GM12878 (cell line): Measurements from ENCODE around the gene ADM. TPM values are rescaled to one million over a fixed set of nuclear protein-coding genes. Genes with fewer than 3 reads are reported as not detected.

Experiments used
- ATF2 ChIP-seq: IDR thresholded peaks from 2 replicates; pipeline ENCODE4 v1.6.1; 2012; ENCODE audit warnings: low read length, inconsistent platforms
- BCL3 ChIP-seq: IDR thresholded peaks from 2 replicates; pipeline ENCODE4 v1.6.1; 2011; ENCODE audit warnings: borderline replicate concordance, low read depth, mild to moderate bottlenecking, moderate library complexity, low read length; ENCODE audit not compliant: insufficient read depth, poor library complexity, severe bottlenecking
- CBX5 ChIP-seq: sonication (generic); IDR thresholded peaks from 2 replicates; pipeline ENCODE4 v1.6.1; 2016; ENCODE audit warnings: low read depth, moderate library complexity, mild to moderate bottlenecking, inconsistent platforms
- CEBPZ ChIP-seq: fragments of 150-350 bp; IDR thresholded peaks from 2 replicates; pipeline ENCODE4 v1.6.1; 2016; ENCODE audit warnings: low read depth, low read length
- DPF2 ChIP-seq: fragments of 450-650 bp; IDR thresholded peaks from 2 replicates; pipeline ENCODE4 v1.6.1; 2017; ENCODE audit warnings: mild to moderate bottlenecking
- FOS ChIP-seq: IDR thresholded peaks from 3 replicates; pipeline ENCODE4 v1.6.1; 2011; ENCODE audit warnings: borderline replicate concordance; ENCODE audit not compliant: insufficient read length; ENCODE audit errors: extremely low read depth
- JUNB ChIP-seq: IDR thresholded peaks from 2 replicates; pipeline ENCODE4 v1.6.1; 2016; ENCODE audit warnings: antibody characterized with exemption, mild to moderate bottlenecking
- NKRF ChIP-seq: fragments of 450-650 bp; conservative IDR thresholded peaks from 2 replicates; pipeline ENCODE4 v1.6.1; 2017; ENCODE audit warnings: mild to moderate bottlenecking, moderate library complexity
- RAD21 ChIP-seq: IDR thresholded peaks from 2 replicates; pipeline ENCODE4 v1.6.1; 2011; ENCODE audit warnings: mild to moderate bottlenecking, low read depth, low read length, moderate library complexity; ENCODE audit not compliant: insufficient read depth
- RAD51 ChIP-seq: fragments of 450-650 bp; IDR thresholded peaks from 2 replicates; pipeline ENCODE4 v1.6.1; 2016; ENCODE audit warnings: moderate library complexity, mild to moderate bottlenecking, inconsistent platforms
- RCOR1 ChIP-seq: conservative IDR thresholded peaks from 2 replicates; pipeline ENCODE4 v1.6.1; 2012; ENCODE audit warnings: low read depth, low read length, improper control_type of control experiment
- RELB ChIP-seq: fragments of 450-650 bp; IDR thresholded peaks from 2 replicates; pipeline ENCODE4 v1.6.1; 2017; ENCODE audit warnings: low read depth, mild to moderate bottlenecking, moderate library complexity
- polyA plus RNA-seq, 11 experiments: library from polyadenylated mRNA; depleted of rRNA in 4 of 11; unstranded in 6 of 11; stranded (reverse) in 5 of 11; fragments of >200 nt; fragmentation: Nextera tagmentation in 4 of 11; fragmentation: Illumina TruSeq in 1 of 11; extraction: Ambion mirVana in 4 of 11; extraction: Trizol in 1 of 11; gene quantifications; 1 replicate in 1 of 11; 2 replicates in 10 of 11; pipeline versions ENCODE4 v1.2.1 to v1.2.3, GENCODE V29; 2011 to 2016; ENCODE audit warnings: inconsistent platforms in 2 of 11, missing spikeins in 2 of 11, low read depth in 1 of 11
- total RNA-seq, 4 experiments: library from RNA; depleted of rRNA in 3 of 4; stranded (reverse); fragments of >200 nt in 3 of 4; fragmentation: Illumina TruSeq in 1 of 4; extraction: Trizol in 1 of 4; gene quantifications; 2 replicates each; pipeline versions ENCODE4 v1.2.1 to v1.2.3, GENCODE V29; 2013 to 2021

Gene ADM
- total and polyA plus RNA-seq, 10 of the 15 experiments (the other 5 are each of a cell fraction or from before 2014, with no cell fraction given) = 0.11 to 4.2 (median 0.21) TPM; not detected in 7

GRCh38 chr11:10310301-10310841, 5.5 kb downstream of the ADM start (continued):
- no peak for TF ChIP-seq CEBPZ
- TF ChIP-seq RAD21 = no peak
- no peak for TF ChIP-seq FOS
- TF ChIP-seq NKRF = no peak
- no peak for TF ChIP-seq BCL3
- TF ChIP-seq ATF2 = peak; percentile 85
- no peak for TF ChIP-seq CBX5
- no peak for TF ChIP-seq RAD51
- no peak for TF ChIP-seq RCOR1
- TF ChIP-seq DPF2 = 0 out of 2 replicates have a peak, but pooled peaks have one; percentile 36
- TF ChIP-seq JUNB = peak; percentile 70; the same call in 1 of the 2 replicates
- no peak for TF ChIP-seq RELB
